ENCODE results near the gene CIP2A. TPM values are rescaled to one million over a fixed set of nuclear protein-coding genes. Genes with fewer than 3 reads are reported as not detected.

CIP2A gene
- total and polyA plus RNA-seq, 2 of the 8 experiments (the other 6 are each of a cell fraction or from before 2014, with no cell fraction given), result 11.9 to 38.0 TPM

DNA sequence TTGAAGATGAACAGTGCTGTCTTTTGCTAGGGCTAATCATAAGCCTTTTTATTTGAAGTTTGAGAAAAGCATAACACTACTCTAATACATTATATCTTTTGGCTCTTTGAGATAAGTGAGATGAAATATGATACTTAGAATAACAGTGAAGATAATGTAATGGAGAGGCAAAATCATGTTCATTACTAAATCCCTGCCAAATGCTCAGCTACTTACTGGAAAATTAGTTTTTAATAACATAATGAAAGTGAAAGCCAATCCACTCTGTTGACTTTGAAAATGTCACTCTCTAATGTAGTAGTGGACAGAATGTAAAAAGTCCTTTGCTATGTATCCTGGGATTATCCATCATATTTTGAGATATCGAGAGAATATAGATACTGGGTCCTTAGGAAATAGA lies 43.0 kb downstream of the CIP2A start:
- Histone ChIP-seq H3K23ac (ENCODE audit: insufficient read length) (no peak overlapping the region), H3K4me3 (ENCODE audit: extremely low read depth in 1 of 4, insufficient read depth in 2 of 4, low read depth in 3 of 4, low read length in 4 of 4) (no peak overlapping the region), H3K27me3 (replicated peaks in 1 of 4; ENCODE audit: control insufficient read depth in 3 of 4, extremely low read depth in 1 of 4, insufficient read depth in 3 of 4, low read length in 3 of 4) (no peaks in the 10 kb centered on the region), H4K5ac (ENCODE audit: insufficient read length, low read depth, low read length) (no peak overlapping the region), H2BK5ac (ENCODE audit: low read depth, low read length) (no peak overlapping the region), H2AK5ac (ENCODE audit: low read depth, low read length) (no peak overlapping the region), H3K56ac (replicated peaks; ENCODE audit: insufficient read length, low read depth, low read length) (no peak overlapping the region), H3K4me2 (ENCODE audit: insufficient read depth in 1 of 2, low read depth in 2 of 2, low read length in 2 of 2) (no peak overlapping the region), H3K4ac (replicated peaks; ENCODE audit: insufficient read length, low read depth, low read length) (no peak overlapping the region), H3K14ac (ENCODE audit: insufficient read length) (no peak overlapping the region), H3K18ac (ENCODE audit: extremely low read depth, low read length) (no peak overlapping the region), H2AFZ (ENCODE audit: low read length) (no peak overlapping the region), H3K9ac (replicated peaks in 1 of 4; ENCODE audit: extremely low read depth in 1 of 4, low read depth in 3 of 4, low read length in 3 of 4) (no peak overlapping the region), H3K79me2 (ENCODE audit: control insufficient read depth in 1 of 2, insufficient read depth in 2 of 2, low read length in 2 of 2) (no peaks in the 10 kb centered on the region), H3K27ac (ENCODE audit: low read depth, low read length) (no peak overlapping the region), H3K9me3 (ENCODE audit: insufficient read depth in 2 of 2, low read depth in 1 of 2, low read length in 1 of 2) (0 out of 4 replicates have a peak, but pooled peaks cover 0 to 7% of the 10 kb centered on the region in 2 experiments), H3K23me2 (ENCODE audit: low read depth, low read length) (no peaks in the 10 kb centered on the region), H4K8ac (ENCODE audit: extremely low read depth, insufficient read depth, low read length) (no peak overlapping the region), H2BK120ac (replicated peaks; ENCODE audit: low read depth, low read length) (no peak overlapping the region), H2BK12ac (ENCODE audit: low read depth, low read length) (no peak overlapping the region), H4K91ac (replicated peaks; ENCODE audit: insufficient read length, low read length) (no peak overlapping the region), H3K4me1 (replicated peaks in 1 of 4; ENCODE audit: control insufficient read depth in 3 of 4, insufficient read depth in 4 of 4, low read length in 3 of 4) (no peaks in the 10 kb centered on the region), H3K79me1 (ENCODE audit: low read depth, low read length) (no peaks in the 10 kb centered on the region), H2BK20ac (ENCODE audit: low read length) (no peak overlapping the region), H3K36me3 (ENCODE audit: control insufficient read depth in 2 of 4, insufficient read depth in 4 of 4, low read length in 3 of 4) (peaks cover 0 to 42% (median 10%) of the 10 kb centered on the region in 4 experiments), H2BK15ac (ENCODE audit: low read length) (no peak overlapping the region), H4K20me1 (replicated peaks in 1 of 2; ENCODE audit: control insufficient read depth in 1 of 2, insufficient read depth in 2 of 2, low read length in 2 of 2) (no peaks in the 10 kb centered on the region)
- DNase-seq (ENCODE audit: low read depth in 1 of 2, low spot score in 2 of 2) (no peak), FAIRE-seq (no peak)
- ChIA-PET POLR2A (ENCODE audit: partially characterized antibody) (interaction anchor here (1.5 kb wide), 1 partner anchor 9 kb away, joined by 8 read pairs; no protein-coding TSS in a partner anchor), CTCF (ENCODE audit: partially characterized antibody) (no interaction called here)
- WGBS, 2 experiments (ENCODE audit: extremely low coverage in 1 of 2, insufficient coverage in 1 of 2, insufficient read length in 1 of 2, insufficient replicate concordance in 2 of 2, low coverage in 1 of 2, low lambda C conversion rate in 2 of 2, missing lambda C conversion rate in 1 of 2), result 100% methylated on average over 1 of the region's 1 CpG; no CpG with 5 or more reads in 1 of the 2 experiments
- TF ChIP-seq KDM5A (IDR thresholded peaks at IDR 0.05; ENCODE audit: low read length) (no peak), CBX8 (IDR thresholded peaks at IDR 0.05; ENCODE audit: borderline replicate concordance, low read depth, low read length) (no peak), TAF7 (optimal IDR thresholded peaks at IDR 0.05; ENCODE audit: borderline replicate concordance, low read depth, low read length) (no peak), TEAD4 (IDR thresholded peaks at IDR 0.05; ENCODE audit: low read depth, low read length) (no peak), NANOG (IDR thresholded peaks at IDR 0.05; ENCODE audit: insufficient read depth, low read depth, low read length, poor library complexity, severe bottlenecking) (no peak), RNF2 (IDR thresholded peaks at IDR 0.05; ENCODE audit: borderline replicate concordance, low read depth, low read length, missing control alignments, poor library complexity, severe bottlenecking) (no peak), TAF1 (IDR thresholded peaks at IDR 0.05; ENCODE audit: low read depth, low read length) (no peak), CHD2 (IDR thresholded peaks at IDR 0.05; ENCODE audit: low read length) (no peak), PHF8 (conservative IDR thresholded peaks at IDR 0.05; ENCODE audit: low read depth, low read length) (no peak), SRF (IDR thresholded peaks at IDR 0.05; ENCODE audit: low read depth, low read length) (no peak), KDM4A (IDR thresholded peaks at IDR 0.05; ENCODE audit: low read depth, low read length, severe bottlenecking) (no peak)
